Dendritic cell treated with granulocyte-macrophage colony-stimulating factor and Interleukin-4, amounts not matched to agents 40 ng/mL and 50 ng/mL, for 4 days (primary cell): ENCODE measurements around the gene EIF4H.

Experiments
- H3K27ac Mint-ChIP-seq: one replicate; pipeline ENCODE4 v1.8.0; 2022; ENCODE audit warnings: mild to moderate bottlenecking, mixed read lengths
- H3K27me3 Mint-ChIP-seq: one replicate; pipeline ENCODE4 v1.8.0; 2022; ENCODE audit warnings: mild to moderate bottlenecking, mixed read lengths
- H3K36me3 Mint-ChIP-seq: one replicate; pipeline ENCODE4 v1.8.0; 2022; ENCODE audit warnings: low read depth, mixed read lengths
- H3K4me1 Mint-ChIP-seq: one replicate; pipeline ENCODE4 v1.8.0; 2022; ENCODE audit warnings: low read depth, mixed read lengths
- H3K4me3 Mint-ChIP-seq: one replicate; pipeline ENCODE4 v1.8.0; 2022; ENCODE audit warnings: mild to moderate bottlenecking, moderate library complexity, mixed read lengths
- H3K9me3 Mint-ChIP-seq: one replicate; pipeline ENCODE4 v1.8.0; 2022; ENCODE audit warnings: mixed read lengths
- intact Hi-C: fragments of 100-400 bp; cut with micrococcal nuclease; formaldehyde crosslinking; loops from one replicate; pipeline ENCODE4 v1.15.0; 2022

EIF4H gene

GRCh38 chr7:74173866-74174605 is at the start of gene EIF4H:
EIF4H (plus strand) TSS chr7:74174356; CDS start chr7:74174384, 28 bp downstream.
- intact Hi-C loops = loop anchor here (5.0 kb wide), 2 partner anchors 82 to 107 kb away; no protein-coding TSS in a partner anchor
- H3K9me3 Mint-ChIP-seq = no peaks in the 10 kb centered on the region
- H3K4me1 Mint-ChIP-seq = peaks cover 30% of the 10 kb centered on the region
- H3K4me3 Mint-ChIP-seq = peak within 1 kb of the TSS; percentile 87
- peaks cover 31% of the 10 kb centered on the region for H3K36me3 Mint-ChIP-seq
- peak within 1 kb of the TSS; percentile 93 for H3K27ac Mint-ChIP-seq
- H3K27me3 Mint-ChIP-seq = no peaks in the 10 kb centered on the region

- H3K36me3 Mint-ChIP-seq = peaks cover 15% of the 10 kb centered on the region
- no peaks in the 10 kb centered on the region for H3K9me3 Mint-ChIP-seq
- intact Hi-C loops = no loop called here
- H3K27me3 Mint-ChIP-seq = no peaks in the 10 kb centered on the region
- H3K4me3 Mint-ChIP-seq = no peak overlapping the region
- no peak overlapping the region for H3K27ac Mint-ChIP-seq
- peaks cover 7% of the 10 kb centered on the region for H3K4me1 Mint-ChIP-seq
Observed at GRCh38 chr7:74126220-74126880, 47.8 kb upstream of the EIF4H start.

GRCh38 chr7:74129887-74130286 is 44.3 kb upstream of the EIF4H start:
- Mint-ChIP-seq H3K36me3 (no peaks in the 10 kb centered on the region), H3K4me1 (peaks cover 27% of the 10 kb centered on the region), H3K9me3 (no peaks in the 10 kb centered on the region), H3K27me3 (no peaks in the 10 kb centered on the region), H3K27ac (no peak overlapping the region), H3K4me3 (no peak overlapping the region)
- intact Hi-C loops = no loop called here

- Mint-ChIP-seq H3K9me3 (no peaks in the 10 kb centered on the region), H3K36me3 (no peaks in the 10 kb centered on the region), H3K4me1 (peaks cover 27% of the 10 kb centered on the region), H3K27ac (no peak overlapping the region), H3K4me3 (no peak overlapping the region), H3K27me3 (no peaks in the 10 kb centered on the region)
- intact Hi-C loops = no loop called here
Observed at GRCh38 chr7:74130518-74130917, 43.6 kb upstream of the EIF4H start.

GRCh38 chr7:74134117-74134620 is 40.0 kb upstream of the EIF4H start:
- peak overlapping the region; percentile 42 for H3K4me3 Mint-ChIP-seq
- H3K27me3 Mint-ChIP-seq = no peaks in the 10 kb centered on the region
- no peaks in the 10 kb centered on the region for H3K9me3 Mint-ChIP-seq
- peaks cover 23% of the 10 kb centered on the region for H3K4me1 Mint-ChIP-seq
- H3K36me3 Mint-ChIP-seq = no peaks in the 10 kb centered on the region
- intact Hi-C loops = no loop called here
- peak overlapping the region; percentile 66 for H3K27ac Mint-ChIP-seq

GRCh38 chr7:74138334-74138867 is 35.8 kb upstream of the EIF4H start:
- no peak overlapping the region for H3K27ac Mint-ChIP-seq
- H3K9me3 Mint-ChIP-seq = no peaks in the 10 kb centered on the region
- H3K4me3 Mint-ChIP-seq = no peak overlapping the region
- H3K27me3 Mint-ChIP-seq = peaks cover 2% of the 10 kb centered on the region
- intact Hi-C loops = no loop called here
- peaks cover 14% of the 10 kb centered on the region for H3K4me1 Mint-ChIP-seq
- no peaks in the 10 kb centered on the region for H3K36me3 Mint-ChIP-seq

GRCh38 chr7:74138945-74139843 is 35.0 kb upstream of the EIF4H start:
- Mint-ChIP-seq H3K4me3 (no peak overlapping the region), H3K36me3 (no peaks in the 10 kb centered on the region), H3K4me1 (peaks cover 7% of the 10 kb centered on the region), H3K27ac (no peak overlapping the region), H3K27me3 (peaks cover 4% of the 10 kb centered on the region), H3K9me3 (no peaks in the 10 kb centered on the region)
- intact Hi-C loops = no loop called here

- H3K27ac Mint-ChIP-seq = no peak overlapping the region
- H3K27me3 Mint-ChIP-seq = peaks cover 13% of the 10 kb centered on the region
- intact Hi-C loops = no loop called here
- no peaks in the 10 kb centered on the region for H3K9me3 Mint-ChIP-seq
- H3K4me3 Mint-ChIP-seq = no peak overlapping the region
- no peaks in the 10 kb centered on the region for H3K4me1 Mint-ChIP-seq
- H3K36me3 Mint-ChIP-seq = no peaks in the 10 kb centered on the region
Observed at GRCh38 chr7:74141705-74142104, 32.5 kb upstream of the EIF4H start.

GRCh38 chr7:74143383-74143782 is 30.8 kb upstream of the EIF4H start:
- no peaks in the 10 kb centered on the region for H3K36me3 Mint-ChIP-seq
- intact Hi-C loops = no loop called here
- peaks cover 13% of the 10 kb centered on the region for H3K27me3 Mint-ChIP-seq
- no peaks in the 10 kb centered on the region for H3K4me1 Mint-ChIP-seq
- H3K4me3 Mint-ChIP-seq = no peak overlapping the region
- no peak overlapping the region for H3K27ac Mint-ChIP-seq
- H3K9me3 Mint-ChIP-seq = no peaks in the 10 kb centered on the region

GRCh38 chr7:74148491-74148890 is 25.7 kb upstream of the EIF4H start:
- Mint-ChIP-seq H3K27ac (no peak overlapping the region), H3K36me3 (no peaks in the 10 kb centered on the region), H3K27me3 (peaks cover 11% of the 10 kb centered on the region), H3K9me3 (no peaks in the 10 kb centered on the region), H3K4me1 (no peaks in the 10 kb centered on the region), H3K4me3 (no peak overlapping the region)
- intact Hi-C loops = no loop called here

- no peak overlapping the region for H3K27ac Mint-ChIP-seq
- H3K27me3 Mint-ChIP-seq = peaks cover 11% of the 10 kb centered on the region
- no peak overlapping the region for H3K4me3 Mint-ChIP-seq
- intact Hi-C loops = no loop called here
- H3K4me1 Mint-ChIP-seq = no peaks in the 10 kb centered on the region
- no peaks in the 10 kb centered on the region for H3K9me3 Mint-ChIP-seq
- no peaks in the 10 kb centered on the region for H3K36me3 Mint-ChIP-seq
Observed at GRCh38 chr7:74149071-74149470, 25.1 kb upstream of the EIF4H start.

GRCh38 chr7:74149603-74150002 is 24.6 kb upstream of the EIF4H start:
- Mint-ChIP-seq H3K9me3 (no peaks in the 10 kb centered on the region), H3K4me1 (no peaks in the 10 kb centered on the region), H3K27me3 (peaks cover 9% of the 10 kb centered on the region), H3K36me3 (no peaks in the 10 kb centered on the region), H3K4me3 (no peak overlapping the region), H3K27ac (no peak overlapping the region)
- intact Hi-C loops = no loop called here

GRCh38 chr7:74153736-74154135 is 20.4 kb upstream of the EIF4H start:
- H3K27ac Mint-ChIP-seq = no peak overlapping the region
- no peaks in the 10 kb centered on the region for H3K27me3 Mint-ChIP-seq
- no peaks in the 10 kb centered on the region for H3K9me3 Mint-ChIP-seq
- H3K4me1 Mint-ChIP-seq = no peaks in the 10 kb centered on the region
- no peaks in the 10 kb centered on the region for H3K36me3 Mint-ChIP-seq
- intact Hi-C loops = no loop called here
- H3K4me3 Mint-ChIP-seq = no peak overlapping the region
